GM12801 (cell line): ENCODE measurements around the gene TENM3.

Experiments
- CTCF ChIP-seq: IDR thresholded peaks from one replicate; pipeline ENCODE4 v1.5.1; 2011; ENCODE audit warnings: control low read depth; ENCODE audit not compliant: insufficient read length; ENCODE audit errors: extremely low read depth

TENM3 gene

DNA sequence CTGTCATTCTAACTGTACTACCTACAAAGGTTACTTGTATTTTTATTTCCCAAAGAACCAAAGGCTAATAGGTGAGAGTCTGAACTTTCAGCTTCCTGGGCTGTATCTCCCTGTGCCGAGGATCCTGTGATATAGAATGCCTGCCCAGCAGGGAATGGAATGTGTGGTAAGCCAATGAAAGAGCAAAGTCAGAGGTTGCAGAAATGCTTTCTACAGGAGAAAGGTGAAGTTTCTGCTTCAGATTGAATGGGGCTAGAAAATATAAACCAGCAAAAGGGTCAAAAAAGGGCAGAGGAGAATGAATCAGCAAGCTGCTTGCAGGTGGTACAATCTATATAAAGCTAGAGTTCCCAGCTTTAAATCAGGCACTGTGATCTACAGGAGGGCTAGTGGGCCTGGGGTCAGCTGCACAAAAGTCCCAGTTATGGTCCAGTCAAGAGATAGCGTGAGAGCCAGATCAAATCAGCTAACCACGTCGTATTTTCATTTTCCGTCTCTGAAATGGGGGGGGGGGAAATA lies 527.9 kb downstream of the TENM3 start:
- no peak for TF ChIP-seq CTCF

DNA sequence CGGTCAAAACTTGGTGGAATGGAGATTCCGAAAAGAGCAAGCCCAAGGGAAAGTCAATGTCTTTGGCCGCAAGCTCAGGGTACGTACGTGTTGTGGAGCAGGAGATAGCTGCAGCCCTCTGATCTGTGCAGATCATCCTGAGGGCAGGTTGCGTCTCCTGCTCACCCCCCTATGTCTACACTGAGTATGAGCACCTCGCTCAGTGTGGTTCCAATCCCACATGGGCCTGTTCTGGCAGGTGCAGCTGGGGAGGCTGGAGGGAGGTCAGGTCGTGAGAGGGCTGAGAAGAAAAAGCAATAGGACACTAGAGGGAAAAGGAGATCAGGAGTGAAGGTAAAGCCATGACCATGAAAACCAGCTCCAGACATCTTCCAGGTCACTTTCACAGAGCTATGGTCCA lies 531.9 kb downstream of the TENM3 start:
- TF ChIP-seq CTCF: no peak

DNA sequence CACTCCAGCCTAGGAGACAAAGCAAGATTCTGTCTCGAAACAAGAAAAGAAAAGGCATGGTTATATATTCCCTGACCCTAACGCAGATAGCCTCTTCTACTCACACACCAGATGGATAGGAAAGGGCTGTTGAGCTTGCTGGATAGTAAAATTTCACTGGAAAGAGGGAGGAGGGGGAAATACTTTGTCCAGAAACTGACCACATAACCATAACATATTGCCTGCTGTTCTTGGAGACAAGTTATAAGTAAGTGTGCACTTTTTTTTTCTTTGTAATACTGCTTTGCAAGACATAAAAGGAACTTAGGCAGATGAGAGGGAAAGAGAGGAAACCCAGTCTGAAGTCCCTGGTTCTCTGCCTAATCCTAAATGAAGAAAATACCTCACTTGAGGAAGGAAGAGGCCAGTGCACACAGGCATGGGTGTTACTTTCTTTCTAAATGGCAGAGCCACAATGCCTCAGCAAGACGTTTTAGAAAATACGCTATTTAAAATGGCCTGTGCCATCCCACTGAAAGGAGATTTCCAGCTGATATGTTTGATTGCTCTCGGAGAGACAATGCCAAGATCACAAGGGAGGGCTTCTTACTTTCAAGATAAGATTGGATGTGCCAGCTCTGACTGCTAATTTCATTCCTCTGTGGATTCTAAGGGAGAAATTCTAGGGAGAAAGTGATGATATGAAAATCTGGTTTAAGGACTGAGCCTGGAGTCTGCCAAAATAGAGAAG lies 533.3 kb downstream of the TENM3 start:
- no peak for TF ChIP-seq CTCF

DNA sequence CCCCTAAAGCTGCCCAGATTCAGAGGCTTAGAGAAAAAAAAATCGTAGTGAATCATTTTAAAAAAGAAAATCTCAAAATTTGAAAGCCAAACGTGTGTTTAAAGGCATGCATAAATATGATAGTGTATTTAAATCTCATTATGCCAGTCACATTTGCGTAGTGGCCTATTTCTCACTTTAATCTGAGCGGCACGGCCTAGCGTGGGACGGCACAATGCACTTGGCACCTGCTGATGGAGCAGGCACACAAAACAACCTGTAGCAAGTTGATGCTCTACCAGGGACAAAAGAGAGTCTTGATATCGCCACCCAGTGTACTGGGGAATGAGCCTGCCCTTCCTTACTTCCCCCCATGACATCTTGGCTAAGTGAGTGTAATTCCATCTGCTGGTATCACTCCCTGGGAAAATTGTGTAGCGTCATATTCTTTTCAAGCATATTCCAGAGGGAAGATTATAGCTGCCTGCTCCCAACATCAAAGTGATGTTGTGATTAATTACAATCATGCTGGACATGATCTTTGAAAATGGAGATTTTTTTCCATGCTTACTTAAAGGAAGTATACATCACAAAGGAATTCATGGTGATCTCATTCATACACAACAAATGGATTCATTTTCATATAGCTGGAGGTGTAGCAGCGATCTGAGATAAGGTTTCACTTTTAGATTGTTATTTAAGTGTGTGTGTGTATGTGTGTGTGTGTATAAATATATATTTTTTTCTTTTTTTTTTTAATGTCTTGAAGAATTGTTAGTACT lies 535.2 kb downstream of the TENM3 start:
- no peak for TF ChIP-seq CTCF

- no peak for TF ChIP-seq CTCF
These were observed 543.8 kb downstream of the TENM3 start for GRCh38 chr4:182786991-182787390.

GRCh38 chr4:182788201-182788600 lies 545.0 kb downstream of the TENM3 start:
- no peak for TF ChIP-seq CTCF

DNA sequence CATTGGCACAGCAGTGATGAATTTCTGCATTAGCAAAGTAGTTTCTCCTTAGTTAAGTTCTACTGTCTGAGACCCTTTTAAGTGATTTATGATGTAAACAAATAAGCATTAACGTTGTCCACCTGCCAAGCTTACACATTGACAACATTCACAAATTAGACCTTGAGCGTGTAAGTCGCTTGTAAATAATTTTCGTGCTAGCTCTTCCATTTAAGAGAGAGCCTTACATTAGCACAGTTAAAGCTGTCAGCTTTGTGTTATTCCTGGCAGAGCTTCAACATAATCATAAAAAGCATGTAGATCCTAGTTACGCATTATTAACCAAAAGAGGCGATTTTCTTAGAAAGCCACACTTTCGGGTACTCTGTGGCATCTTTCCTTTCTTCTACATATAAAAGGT lies 546.3 kb downstream of the TENM3 start:
- TF ChIP-seq CTCF: no peak
